DMS79 treated with DMSO at 0.1 percent for 48 hours (cell line): ENCODE data around the gene CFAP65.

Experiments
- DNase-seq: peaks from one replicate; lab custom pipeline; 2025; lab: John Stamatoyannopoulos, UW

Gene CFAP65

DNA sequence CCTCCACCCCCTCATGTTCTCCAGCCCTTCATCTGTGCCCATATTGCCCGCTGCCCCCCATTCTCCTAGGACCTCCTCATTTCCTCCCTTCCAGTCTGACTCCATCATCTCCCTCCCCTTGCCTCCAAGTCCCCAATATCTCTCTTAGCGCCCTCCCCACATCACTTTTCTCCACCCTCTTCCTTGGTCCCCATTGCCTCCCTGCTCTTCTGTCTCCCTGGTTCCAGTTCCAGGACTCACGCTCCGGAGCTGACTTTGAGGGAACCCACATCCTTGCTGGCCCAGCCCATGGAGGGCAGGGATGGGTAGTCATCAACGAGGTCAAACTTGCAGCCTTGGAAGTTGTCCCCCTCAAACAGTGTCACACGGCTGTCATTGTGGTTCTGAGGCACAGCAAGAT is 50.7 kb downstream of the CFAP65 start:
- DNase-seq, result no peak

DNA sequence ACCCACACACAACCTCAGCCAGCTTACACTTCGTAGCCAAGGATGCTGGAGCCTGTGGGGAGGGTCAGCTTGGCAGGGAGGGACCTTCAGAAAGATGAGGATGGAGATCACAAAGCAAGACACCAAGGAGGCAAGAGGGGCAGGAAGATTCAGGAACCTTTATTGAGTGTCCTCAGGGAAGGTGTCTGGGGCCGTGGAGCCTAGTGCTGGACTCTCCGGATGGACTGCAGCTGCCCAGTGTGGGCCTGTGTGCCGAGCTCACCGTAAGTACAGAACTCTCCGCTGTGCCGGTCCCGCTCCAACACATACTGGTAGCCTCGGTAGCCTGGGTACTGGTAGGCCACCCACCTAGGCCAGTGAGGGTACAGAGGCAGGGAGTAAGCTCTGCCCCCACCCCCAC is 51.3 kb downstream of the CFAP65 start:
- DNase-seq, result no peak

DNA sequence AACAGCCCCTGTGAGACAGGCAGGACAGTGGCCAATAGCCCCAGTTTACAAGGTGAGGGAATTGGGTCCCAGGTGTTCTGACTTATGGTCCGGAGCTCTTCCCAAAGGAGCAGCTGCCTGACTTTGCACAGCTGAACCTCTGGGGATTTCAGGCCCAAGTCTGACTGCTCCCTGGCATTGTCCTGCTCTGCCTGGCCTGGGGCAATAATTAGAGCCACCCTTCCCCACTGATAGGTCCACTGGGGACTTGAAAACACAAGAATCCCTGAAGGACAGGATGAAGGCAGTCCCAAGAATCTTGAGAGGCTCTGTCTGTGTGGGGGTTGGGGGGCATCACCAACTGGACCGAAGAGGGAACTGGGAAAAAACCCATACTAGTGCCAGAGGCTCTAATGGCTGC is 52.7 kb downstream of the CFAP65 start:
- DNase-seq, result no peak

DNA sequence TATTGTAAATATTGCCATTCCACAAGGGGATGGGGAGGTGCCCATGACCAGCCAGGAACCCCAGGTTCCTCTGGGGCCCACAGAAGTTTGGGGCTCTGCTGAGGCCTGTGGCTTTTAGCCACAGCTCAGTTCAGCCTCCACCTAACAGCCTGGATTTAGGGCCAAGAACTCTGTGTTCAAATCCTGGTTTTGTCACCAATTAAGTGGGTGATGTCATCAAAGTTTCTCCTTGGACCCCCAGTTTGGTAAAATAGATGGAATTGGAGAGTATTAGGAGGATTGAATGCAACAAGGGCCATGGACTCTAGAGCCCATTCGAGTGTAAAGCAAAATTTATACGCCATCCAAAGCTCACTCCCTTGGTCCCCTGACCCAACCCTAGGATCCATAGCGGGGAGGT is 53.2 kb downstream of the CFAP65 start:
- DNase-seq, result no peak

DNA sequence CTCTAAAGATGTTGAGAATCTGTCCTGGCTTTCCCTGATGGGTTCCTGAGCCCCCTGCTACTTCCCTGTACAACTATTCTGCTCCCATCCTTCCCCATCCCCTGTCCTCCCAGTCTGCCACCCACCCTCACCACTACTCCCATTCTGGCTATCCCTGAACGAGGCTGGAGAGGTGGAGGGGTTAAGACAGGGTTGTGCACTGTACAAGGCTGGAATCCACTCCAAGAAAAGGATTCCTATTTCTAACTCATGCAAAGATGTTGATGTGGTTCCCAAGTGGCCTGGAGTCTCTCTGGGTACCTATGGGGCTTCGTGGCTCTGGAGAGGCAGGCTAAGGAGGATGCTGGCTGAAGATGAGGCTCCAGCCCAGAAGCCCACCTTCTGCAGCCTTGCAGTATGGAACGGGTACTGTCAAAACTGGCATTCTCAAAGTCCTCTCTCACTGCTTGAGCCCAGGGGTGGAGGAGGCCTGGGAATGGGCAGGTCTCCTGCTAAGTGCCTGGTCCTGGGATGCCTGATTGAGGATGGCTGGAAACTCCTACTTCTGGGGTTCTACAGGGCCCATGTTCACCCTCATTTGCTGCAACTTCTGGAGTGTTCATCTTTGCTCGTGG is 55.1 kb downstream of the CFAP65 start:
- no peak for DNase-seq

DNA sequence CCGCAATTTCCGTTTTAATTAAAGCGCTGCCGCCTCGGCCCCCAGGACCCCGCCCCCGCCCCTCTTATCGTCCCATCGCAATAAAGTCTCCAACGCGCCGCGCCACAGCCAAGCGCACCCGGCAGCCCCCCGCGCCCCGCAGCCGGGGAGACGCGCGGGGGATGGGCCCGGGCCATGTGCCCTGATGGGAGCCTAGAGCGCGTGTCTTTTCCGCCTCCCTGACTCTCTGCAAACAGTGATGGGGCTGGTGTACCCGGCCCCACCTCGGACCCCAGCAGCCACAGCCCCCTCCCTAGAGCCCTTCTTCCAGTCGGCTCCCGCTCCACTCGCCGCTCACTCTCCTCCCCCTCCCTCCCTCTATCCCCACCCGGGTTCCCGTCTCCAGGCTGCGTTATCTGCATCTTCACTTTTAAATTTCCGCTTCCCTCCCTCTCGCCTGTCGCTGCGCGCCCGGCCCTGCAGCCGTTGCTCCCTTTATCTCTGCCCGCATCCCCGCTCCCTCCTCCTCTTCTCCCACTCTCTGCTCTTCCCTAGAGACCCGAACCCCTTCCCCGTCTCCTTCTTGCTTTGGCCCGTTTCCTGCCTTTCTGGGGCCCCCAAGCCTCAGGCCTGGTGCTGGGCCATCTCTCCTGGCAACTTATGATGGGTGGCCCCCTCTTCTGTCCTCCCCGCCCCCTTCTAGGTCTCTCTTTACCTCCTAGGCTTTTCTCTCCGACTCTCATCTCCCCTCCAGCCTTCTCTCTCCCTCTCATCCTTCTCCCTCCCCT is 55.8 kb downstream of the CFAP65 start:
- DNase-seq, result peak; percentile 10

DNA sequence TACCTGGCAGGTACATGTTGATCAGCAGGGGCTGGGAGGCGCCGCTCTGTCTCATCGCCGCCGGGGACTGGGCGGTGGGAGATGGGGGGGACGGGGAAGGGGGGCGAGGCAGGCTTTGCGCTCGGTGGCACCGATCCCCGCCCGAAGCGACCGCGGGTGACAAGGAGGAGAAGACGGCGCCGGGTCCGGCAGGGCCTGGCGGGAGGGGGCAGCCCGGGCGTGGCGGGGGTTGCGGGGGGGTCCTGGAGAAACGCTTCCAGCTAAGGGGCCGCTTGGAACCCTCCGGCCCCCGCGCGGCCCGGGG is 56.3 kb downstream of the CFAP65 start, which contains the start of gene FEV:
TSS of gene FEV (minus strand) at position 164 of the 304 bp plus-strand sequence. CDS start at position 55, 109 bp downstream.
- DNase-seq, result no peak

DNA sequence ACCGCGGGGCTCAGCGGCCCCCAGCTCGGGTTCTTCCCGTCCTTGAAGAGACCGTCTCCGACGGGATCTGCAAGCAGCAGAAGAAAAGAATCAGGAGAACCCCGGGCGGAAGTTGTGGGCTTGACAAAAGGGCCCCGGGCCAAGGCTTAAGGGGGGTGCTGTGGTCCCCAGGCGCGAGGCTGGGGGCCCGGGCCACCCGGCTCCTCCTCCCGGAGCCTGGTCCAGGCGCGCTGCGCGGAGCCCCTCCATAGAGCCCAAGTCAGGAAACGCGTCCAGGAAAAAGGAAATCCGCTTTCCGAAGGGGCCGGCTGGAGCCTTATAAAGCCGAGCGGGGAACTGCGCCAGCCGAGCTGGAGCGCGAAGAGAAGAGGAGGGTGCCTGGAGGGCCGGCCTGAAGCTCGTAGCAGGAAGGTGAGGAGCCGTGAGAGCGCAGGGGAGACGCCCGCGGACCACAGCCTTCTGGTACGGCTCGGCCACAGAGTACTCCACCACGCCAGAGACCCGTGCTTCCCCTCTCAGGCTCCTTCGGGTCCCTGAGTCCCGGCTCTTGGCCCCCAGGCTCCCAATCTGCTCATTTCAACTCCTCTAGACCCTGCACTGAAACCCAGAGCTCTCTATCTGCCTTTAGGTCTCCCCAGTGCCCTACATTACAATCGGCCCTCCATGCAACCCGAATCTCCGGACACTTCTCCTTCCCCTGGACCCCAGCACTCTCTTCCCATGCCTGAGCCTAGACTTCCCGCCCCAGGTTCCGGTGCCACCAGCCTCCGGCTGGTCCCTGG is 56.9 kb downstream of the CFAP65 start:
- DNase-seq, result peak; percentile 77

DNA sequence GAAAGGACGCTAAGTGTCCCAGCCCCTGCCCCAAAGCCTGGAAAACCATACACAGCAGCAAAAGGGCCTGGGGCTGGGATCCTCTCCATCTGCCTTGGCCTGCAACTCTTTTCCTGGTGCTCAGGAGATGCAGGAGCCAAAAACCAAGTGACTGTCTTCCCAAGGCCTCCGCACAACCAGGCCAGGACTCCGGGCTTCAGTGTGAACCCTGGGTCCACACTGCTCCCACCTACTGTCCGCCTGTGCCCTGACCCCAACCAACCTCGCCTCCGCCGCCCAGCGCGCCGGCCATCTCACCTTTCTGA is 57.4 kb downstream of the CFAP65 start:
- no peak for DNase-seq

DNA sequence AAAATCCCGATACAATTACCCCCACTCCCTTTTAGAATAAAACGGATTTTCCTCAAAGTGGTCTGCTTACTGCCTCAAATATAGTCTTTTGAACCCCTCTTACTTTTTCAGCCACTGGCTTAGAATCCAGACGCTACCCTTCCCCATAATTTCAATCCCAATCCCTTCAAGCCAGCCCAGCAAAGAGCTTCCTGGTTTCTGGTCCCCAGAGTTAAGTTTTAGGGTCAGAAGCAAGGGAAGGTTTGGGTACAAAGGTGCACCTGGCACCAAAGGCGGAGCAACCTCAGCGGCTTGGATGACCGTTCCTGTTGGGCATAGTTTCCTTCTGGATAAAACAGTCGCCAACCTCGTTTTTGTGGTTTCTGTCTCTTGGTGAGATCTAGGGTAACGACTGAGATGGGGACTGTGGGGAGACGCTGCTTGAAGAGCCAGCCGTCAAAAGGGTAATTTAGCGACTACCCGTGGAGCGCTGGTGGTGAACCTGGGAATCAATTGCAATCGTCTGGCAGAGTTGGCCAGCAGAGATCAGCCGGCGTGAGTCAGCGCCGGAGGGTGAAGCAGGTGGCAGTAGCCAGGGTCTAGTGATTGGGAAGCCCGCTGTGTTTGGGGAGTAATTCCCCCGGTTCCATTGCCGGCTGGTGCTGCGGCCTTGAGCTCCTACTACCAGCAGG is 57.9 kb downstream of the CFAP65 start:
- DNase-seq, result peak; percentile 61

DNA sequence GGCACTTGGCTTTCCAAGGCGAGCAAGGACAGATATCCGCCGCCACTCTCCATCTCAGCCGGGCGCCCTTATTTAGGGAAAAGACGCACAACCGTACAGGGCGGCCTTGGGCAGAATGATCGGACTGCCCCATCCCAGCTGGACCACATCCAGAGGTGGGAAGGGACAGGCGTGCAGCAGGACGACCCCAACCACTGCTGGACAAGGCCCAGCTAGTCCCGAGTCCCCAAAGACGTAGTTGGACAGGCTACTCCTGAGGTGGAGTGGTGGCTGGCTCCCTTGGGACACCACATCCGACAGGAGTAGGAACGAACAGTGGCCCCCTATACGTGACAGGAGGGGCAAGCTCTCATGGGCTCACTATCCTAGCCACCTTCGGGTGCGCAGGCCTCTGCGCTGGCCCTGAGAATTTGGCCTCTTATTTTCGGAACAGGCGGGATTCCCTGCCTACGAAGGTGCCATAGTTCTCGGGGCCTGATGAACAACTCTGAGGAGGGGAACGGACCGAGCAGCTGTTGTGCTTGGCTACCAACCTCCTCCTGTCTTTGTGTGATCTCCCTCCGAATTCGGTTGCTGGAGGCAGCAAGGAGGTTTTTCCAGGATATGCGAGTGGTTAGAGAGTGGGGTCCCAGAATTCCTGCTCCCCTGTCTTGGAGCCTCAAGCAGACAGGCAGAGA is 58.6 kb downstream of the CFAP65 start:
- no peak for DNase-seq

DNA sequence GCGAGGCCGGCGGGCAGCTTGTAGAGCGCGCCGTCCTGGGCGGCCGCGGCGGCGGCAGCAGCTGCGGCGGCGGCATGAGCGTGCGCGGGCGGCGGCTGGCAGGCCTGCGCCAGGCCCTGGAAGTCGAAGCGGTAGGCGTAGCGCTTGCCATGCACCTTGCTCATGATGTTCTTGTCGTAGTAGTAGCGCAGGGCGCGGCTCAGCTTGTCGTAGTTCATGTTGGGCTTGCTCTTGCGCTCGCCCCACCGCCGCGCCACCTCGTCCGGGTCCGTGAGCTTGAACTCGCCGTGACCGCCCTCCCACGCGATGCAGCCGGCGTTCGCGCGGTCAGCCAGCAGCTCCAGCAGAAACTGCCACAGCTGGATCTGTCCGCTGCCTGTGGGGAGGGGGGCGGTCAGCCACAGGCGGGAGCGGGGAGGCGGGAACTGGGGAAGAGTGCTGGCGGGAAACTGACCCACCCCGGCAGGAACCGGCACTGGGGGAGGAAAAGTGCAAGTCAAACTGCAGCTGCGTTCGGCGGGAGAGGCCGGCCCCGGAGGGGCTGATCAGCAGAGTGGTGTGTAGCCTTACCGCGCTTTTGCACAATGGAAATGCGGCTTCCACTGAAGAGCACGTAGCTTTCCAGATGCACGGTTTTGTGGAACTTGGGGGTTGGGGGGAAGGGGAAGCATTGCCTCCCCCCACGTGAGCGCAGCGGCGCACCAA is 59.3 kb downstream of the CFAP65 start:
- DNase-seq, result peak; percentile 69

DNA sequence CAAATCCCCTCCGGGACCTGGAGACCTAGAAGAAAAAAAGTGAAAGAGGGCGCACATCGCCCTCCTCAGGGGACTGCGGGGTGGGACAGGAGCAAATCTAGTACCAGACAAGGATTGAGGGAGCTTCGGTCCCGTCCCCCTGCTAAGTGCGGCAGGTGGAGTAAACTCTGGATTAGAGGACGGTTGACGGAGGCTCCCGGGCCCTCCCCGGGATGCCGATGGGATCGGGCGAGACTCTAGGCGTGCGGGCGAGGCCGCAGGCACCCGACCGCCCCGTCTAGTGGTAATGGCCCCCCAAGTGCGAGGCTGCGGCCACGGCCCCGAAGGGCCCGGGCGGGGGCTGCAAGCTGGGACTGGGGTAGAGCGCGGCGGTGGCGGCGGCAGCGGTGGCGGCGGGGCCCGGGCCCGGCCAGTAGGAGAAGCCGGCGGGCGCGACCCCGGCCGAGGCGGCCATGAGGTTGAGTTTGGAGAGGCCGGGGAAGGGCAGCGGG is 59.9 kb downstream of the CFAP65 start:
- no peak for DNase-seq

DNA sequence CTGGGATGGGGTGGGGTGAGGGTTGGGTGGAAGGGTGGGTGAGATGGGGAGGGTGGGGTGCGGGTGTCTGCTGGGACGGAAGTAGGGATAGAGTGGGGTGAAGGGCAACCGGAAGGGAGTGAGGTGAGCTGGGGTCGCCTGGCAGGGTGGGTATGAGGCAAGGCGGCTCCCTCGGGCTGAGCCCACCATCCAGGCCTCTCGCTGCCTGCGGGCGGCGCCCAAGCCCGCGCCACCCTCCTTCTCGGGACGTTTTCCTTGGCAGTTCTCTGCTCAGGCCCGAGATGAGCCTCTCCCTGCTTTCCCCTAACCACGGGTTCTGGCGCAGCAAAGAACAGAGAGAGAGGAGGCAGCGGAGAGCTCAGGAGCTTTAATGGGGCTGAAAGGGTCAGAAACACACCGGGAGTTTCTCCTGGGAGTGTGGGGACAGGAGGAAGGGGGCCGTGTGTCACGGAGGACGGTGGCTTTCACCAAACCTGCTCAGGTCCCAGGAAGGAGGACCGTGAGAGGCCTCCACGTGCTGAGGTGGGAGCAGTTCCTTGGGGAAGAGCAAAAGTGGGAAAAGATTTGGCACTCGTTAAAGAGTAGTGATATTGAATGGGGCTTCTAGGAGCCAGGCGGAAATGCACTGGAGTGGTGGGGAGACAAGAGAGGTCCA is 60.5 kb downstream of the CFAP65 start:
- peak; percentile 56 for DNase-seq

DNA sequence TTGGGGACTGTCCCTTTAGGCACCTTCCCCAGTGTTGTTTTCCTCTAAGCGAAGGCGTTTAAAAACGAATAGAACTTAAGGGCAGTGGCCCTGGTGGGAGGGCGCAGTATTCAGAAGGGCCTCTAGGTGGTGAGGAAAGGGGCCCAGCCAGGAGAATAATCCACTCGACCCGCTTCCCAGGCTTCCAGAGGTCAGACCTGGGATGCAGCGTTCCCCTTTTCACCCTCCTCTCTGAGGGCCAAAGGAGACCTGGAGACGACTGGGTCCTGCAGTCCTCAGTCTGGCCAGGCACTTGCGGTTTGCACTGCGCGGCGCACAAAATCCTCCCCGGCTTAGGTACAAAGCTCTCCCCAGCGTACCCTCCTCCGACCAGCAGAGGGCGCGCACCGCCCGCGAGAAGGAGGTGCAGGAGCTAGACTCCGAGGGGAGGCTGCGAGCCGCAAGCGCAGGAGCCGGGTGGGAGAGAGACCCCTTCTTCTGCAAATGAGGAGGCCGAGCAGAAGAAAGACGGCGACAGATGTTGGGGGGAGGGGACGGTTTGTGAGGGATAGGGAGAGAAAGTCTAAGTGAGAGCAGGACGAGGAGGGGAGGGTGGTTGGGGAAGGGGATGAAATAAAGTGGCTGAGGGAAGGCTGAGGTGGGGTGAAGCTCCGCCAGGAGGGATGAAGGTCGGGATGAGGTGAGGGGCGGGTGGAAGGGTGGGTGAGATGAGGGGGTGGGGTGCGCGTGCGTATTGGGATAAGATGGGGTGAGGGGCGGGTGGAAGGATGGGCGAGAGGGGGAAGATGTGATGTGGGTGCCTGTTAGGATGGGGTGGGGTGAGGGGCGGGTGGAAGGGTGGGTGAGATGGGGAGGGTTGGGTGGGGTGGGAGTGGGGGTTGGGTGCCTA is 61.2 kb downstream of the CFAP65 start:
- peak; percentile 84 for DNase-seq

DNA sequence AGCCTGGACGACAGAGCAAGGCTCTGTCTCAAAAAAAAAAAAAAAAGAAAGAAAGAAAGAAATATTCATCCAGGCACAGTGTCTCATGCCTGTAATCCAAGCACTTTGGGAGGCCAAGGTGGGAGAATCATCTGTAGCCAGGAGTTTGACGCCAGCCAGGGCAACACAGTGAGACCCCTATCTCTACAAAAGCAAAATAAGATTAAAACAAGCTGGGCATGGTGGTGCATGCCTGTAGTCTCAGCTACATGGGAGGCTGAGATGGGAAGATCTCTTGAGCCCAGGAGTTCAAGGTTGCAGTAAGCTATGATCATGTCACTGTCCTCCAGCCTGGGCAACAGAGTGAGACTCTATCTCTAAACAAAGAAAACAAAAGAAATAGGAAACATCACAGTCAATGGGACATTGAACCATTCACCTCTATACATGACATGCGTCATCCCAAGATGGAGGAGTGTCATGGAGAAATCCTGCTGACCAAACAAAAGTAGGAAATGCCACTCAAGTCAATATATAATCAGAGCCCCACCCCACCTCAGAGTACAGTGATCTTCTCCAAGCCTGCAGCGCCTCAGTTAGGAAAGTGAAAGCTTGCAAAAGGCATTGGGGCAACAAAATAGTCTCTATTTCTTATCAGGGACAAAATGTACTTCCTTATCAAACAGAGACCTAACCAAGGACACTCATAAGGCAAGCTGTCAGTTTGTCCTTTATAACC is 66.1 kb downstream of the CFAP65 start:
- DNase-seq, result no peak

DNA sequence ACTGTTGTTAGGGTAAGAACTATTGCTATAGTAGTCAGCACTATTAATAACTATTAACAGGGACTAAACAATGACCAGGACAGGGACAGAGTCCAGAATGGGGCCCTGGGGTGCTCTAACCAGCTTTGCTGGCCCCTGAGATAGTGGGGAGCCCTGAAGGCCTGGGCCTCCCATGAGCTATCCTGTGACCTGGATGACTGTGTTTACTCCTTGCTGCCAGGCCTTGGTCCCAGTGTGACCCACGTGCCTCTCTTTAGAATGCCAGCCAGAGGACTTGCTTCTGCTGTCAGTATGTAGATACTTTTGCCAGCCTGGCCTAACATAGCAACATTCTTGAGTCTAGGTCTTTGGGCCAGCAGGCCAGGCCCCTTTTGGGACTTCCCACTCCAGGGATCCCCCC is 70.4 kb downstream of the CFAP65 start:
- no peak for DNase-seq

DNA sequence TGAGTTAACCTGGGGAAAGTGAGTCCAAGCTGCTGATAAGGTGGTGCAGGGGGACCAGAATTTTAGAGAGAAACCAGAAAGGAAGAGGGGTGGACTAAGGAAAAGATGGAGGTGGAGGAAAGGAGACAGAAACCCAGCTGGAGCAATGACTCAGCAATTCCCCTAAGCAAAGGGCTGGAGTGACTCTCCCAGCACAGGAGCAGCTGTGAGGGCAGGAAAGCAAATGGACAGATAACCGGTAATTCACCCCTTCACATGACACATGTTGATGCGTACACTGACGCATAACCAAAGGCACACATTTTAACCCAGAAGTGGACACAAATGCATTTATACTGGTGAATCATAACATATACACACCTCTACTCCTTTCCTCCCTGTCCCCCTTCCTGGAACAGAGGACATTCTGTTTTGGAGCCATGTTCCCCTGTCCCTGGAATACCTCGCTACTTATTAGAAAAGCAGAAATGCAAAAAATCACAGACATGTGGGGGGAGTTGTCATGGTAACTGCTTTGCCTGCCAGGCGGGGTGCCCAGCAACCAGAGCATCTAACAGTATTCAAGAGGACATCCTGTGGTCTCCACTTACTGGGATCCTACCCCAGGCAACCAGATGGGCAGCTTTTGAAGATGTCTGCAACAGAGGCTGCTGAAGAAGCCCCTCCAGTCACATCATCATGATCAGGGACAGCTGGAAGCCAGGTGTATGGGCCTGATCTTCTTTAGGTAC is 77.1 kb downstream of the CFAP65 start:
- peak; percentile 46 for DNase-seq
